GM13977 (cell line): ENCODE measurements around the gene SCOC.
A peak's percentile ranks its signal among the peaks of the same experiment; 100 is the strongest.

Experiments used
- DNase-seq: peaks from one replicate; pipeline ENCODE4 v3.0.0; 2012; ENCODE audit warnings: low spot score
- CTCF ChIP-seq: IDR thresholded peaks from 2 replicates; pipeline ENCODE4 v1.5.1; 2012; ENCODE audit warnings: mild to moderate bottlenecking, control low read depth; ENCODE audit not compliant: insufficient read depth; ENCODE audit errors: extremely low read depth, missing control alignments
- in situ Hi-C: fragments of 300-500 bp; cut with MboI; formaldehyde crosslinking; loops from one replicate; pipeline ENCODE4 v1.12.0; 2022; ENCODE audit warnings: low sequenced_read_pairs, low pct_unique_long_range_greater_than_20kb, mixed read lengths, inconsistent platforms; ENCODE audit not compliant: unreplicated experiment

The SCOC gene

DNA sequence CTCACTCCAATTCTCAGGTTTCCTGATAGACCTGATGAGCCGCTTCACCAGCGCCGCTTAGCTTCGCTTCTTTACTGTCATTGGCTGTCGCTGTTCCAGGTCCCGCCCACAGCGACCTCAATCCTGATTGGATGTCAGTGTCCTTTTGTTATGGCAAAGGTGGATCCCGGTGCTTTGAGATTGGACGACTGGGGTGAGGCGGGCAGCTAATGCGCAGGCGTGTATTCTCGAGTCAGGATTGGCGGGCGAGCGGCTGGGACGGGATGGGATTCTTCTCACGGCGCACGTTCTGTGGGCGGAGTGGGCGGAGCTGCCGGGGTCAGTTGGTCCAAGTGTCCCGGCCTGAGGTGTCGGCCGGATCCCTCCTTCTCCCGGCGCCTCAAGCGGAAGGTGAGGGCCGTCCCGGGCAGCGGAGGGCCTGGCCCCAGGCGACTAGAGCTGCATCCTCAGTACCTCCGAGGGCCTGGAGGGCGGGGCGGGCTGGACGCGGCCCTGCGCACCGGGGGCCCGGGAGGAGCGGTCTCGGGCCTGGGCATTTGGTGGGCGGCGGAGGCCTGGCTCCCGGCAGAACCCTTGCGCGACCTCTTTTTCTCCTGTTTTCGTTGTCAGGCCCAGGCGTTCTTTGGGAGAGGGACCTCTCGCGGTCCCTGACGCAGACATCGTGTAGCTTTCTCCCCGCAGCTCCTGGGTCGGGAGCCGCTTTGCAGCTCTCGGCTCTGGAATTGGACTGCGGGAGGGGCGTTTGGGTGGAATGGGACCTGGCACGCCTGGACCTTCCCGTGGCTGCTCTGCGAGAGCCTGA is at the start of gene SCOC:
Gene SCOC (plus strand): TSS at position 319 of the 802 bp plus-strand sequence. CDS start 5,525 bp downstream, outside the sequence.
- DNase-seq, result peak; percentile 94
- no peak for TF ChIP-seq CTCF
- in situ Hi-C loops, result loop anchor here (25.0 kb wide), 2 partner anchors 239 to 489 kb away; no protein-coding TSS in a partner anchor

DNA sequence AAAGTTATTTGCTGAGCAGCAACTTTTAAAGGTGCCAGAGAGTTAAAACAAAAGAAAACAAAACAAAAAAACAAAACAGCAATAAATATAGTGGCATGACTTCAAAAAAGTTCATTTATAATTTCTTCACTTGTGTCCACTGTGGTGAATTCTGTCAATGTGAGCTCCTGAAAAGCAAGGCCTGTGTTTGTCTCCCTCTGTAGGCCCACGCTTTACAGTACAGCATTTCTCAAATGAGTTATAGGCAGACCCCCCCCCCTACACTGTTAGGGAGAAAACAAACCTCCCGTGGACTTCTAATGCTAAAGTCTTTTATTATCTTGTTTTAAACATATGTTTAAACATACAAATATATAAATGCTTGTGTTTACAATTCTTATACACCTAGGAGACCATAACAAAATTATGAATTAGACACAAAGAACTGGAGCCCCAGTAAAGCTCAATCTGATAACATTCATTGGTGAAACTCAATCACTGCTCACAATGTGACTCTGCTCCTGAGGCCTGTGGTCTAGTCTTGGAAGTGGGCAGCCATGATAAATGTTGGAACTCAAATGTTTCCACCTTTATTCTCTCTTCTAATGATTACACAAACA is 47.0 kb upstream of the SCOC start:
- in situ Hi-C loops, result no loop called here
- peak; percentile 36 for TF ChIP-seq CTCF
- no peak for DNase-seq

DNA sequence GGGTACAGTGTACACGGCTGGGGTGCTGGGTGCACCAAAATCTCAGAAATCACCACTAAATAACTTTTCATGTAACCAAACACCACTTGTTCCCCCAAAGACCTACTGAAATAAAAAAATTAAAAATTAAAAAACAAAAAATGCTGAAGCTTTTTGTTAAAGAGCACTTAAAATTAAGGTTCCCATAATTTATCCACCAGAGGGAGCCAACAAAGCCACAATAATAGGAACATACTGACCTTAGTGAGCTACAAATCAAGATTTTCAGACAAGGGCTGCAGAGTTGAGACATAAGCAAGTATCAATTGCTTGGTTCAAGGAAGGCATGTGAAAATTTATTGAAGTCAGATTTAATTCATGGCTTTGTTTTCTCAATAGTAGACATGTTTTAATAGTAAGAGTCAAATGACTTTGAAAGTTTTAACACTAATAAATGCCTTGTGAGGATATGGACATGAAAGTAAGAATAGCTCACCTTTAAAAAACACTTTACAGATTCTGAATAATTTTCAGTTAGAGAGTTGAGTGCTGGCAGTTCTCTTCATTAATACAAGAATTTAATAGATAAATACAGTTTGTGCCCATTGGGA is 43.0 kb upstream of the SCOC start:
- no peak for DNase-seq
- TF ChIP-seq CTCF, result peak; percentile 25
- in situ Hi-C loops, result no loop called here

DNA sequence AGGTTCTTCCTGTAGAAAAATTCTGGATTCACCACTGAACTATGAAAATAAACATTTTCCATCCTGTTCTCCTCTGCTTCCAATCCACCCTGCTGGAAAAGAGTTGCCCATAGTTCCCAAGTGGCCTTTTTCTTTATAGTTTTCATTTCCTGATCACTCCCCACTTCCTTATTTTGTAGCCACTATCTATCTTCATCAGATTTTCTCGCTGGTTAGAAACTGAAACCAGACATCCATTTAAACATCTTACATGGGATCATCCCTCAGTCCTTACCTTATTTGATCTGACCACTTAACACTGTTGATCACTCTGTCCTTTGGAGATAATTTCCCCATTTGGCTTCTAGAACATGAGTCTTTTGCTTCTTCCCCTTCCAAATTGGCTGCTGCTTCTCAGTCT is 42.2 kb upstream of the SCOC start:
- no peak for DNase-seq
- in situ Hi-C loops, result no loop called here
- no peak for TF ChIP-seq CTCF

GRCh38 chr4:140331876-140332275 is 41.6 kb upstream of the SCOC start:
- TF ChIP-seq CTCF, result no peak
- DNase-seq, result no peak
- in situ Hi-C loops, result no loop called here

DNA sequence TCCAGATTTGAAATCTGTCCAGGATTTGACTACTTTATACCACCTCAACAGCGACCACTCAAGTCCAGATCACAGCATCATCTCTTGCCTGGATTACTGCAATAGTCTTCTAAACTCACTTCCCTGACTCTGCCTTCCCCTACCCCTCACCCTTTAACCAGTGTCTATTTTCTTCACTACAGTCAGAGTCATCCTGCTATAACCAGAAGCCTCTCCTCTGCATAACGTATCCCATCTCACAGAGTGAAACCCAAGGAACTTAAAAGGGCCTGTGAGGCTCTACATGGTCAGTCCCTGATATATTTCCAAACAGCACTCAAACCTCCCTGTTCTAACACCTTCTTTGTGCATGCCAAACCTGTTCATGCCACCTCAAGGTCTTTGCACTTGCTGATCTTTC is 40.7 kb upstream of the SCOC start:
- TF ChIP-seq CTCF, result no peak
- in situ Hi-C loops, result no loop called here
- no peak for DNase-seq
